ENCODE results near the gene TMEM150B. TPM values are rescaled to one million over a fixed set of nuclear protein-coding genes. Genes with fewer than 3 reads are reported as not detected.

The TMEM150B gene
- polyA plus RNA-seq, 1 of the 3 experiments (the other 2 are of a cell fraction) = not detected

DNA sequence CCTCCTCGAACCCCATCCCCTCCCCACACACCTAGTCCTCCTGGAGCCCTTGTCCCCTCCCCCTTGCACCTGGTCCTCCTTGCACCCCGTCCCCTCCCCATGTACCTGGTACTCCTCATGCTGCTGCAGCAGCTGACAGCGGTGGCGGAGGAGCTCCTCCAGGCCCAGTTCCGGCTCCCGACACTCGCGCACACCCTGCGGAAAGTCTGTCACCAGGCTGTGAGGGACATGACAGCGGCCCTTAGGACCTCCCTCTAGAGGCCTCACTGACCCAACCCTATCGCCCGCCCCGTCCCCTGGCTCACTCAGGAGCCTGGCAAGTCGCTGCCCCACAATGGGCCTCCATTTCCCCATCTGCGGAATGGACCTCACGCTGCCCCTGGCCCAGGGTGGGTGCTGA lies 60.0 kb downstream of the TMEM150B start:
- H3K27me3 ChIP-seq (ENCODE audit: insufficient read depth) = no peaks in the 10 kb centered on the region
- H3K27ac ChIP-seq (ENCODE audit: low read depth in 2 of 2, low read length in 1 of 2) = no peak overlapping the region
- no peaks in the 10 kb centered on the region for H3K9me2 ChIP-seq
- no peak overlapping the region for H3K4me2 ChIP-seq
- POLR2A ChIA-PET = no interaction called here
- H3K9me3 ChIP-seq = no peaks in the 10 kb centered on the region
- TF ChIP-seq MEF2A (IDR thresholded peaks at IDR 0.05; ENCODE audit: borderline replicate concordance, low read depth) = no peak
- TF ChIP-seq JUND (IDR thresholded peaks at IDR 0.05) = no peak
- no peak overlapping the region for H2AFZ ChIP-seq (ENCODE audit: low read depth)
- CTCF ChIA-PET = interaction anchor here (1.5 kb wide), 1 partner anchor 203 kb away, joined by 5 read pairs; no protein-coding TSS in a partner anchor
- peaks cover 1% of the 10 kb centered on the region for H3F3A ChIP-seq (replicated peaks; ENCODE audit: insufficient read depth)
- no peak overlapping the region for H3K4me3 ChIP-seq (ENCODE audit: low read depth in 2 of 2, low read length in 1 of 2)
- H3K4me1 ChIP-seq (ENCODE audit: control insufficient read depth in 1 of 2, insufficient read depth in 2 of 2, low read depth in 1 of 2, low read length in 1 of 2) = no peaks in the 10 kb centered on the region
- H3K79me2 ChIP-seq (ENCODE audit: insufficient read depth) = no peaks in the 10 kb centered on the region; the same call in 1 of the 2 replicates
- H3K9ac ChIP-seq = no peak overlapping the region
- peaks cover 2 to 4% of the 10 kb centered on the region in 2 experiments for H3K36me3 ChIP-seq (replicated peaks in 1 of 2; ENCODE audit: control insufficient read depth in 1 of 2, insufficient read depth in 2 of 2, low read length in 1 of 2)
- 95% methylated on average over 11 of the region's 16 CpGs for WGBS (ENCODE audit: low lambda C conversion rate)
- H4K20me1 ChIP-seq (ENCODE audit: insufficient read depth) = no peaks in the 10 kb centered on the region
- no peak for DNase-seq

GRCh38 chr19:55264531-55264930 lies 60.6 kb downstream of the TMEM150B start:
- Histone ChIP-seq H3K27ac (ENCODE audit: low read depth in 2 of 2, low read length in 1 of 2) (no peak overlapping the region), H3K9me2 (no peaks in the 10 kb centered on the region), H3F3A (replicated peaks; ENCODE audit: insufficient read depth) (peaks cover 2% of the 10 kb centered on the region), H3K36me3 (replicated peaks in 1 of 2; ENCODE audit: control insufficient read depth in 1 of 2, insufficient read depth in 2 of 2, low read length in 1 of 2) (peaks cover 2 to 4% of the 10 kb centered on the region in 2 experiments), H3K9ac (no peak overlapping the region), H3K27me3 (ENCODE audit: insufficient read depth) (no peaks in the 10 kb centered on the region), H3K4me3 (ENCODE audit: low read depth in 2 of 2, low read length in 1 of 2) (no peak overlapping the region), H3K9me3 (no peaks in the 10 kb centered on the region), H3K4me1 (ENCODE audit: control insufficient read depth in 1 of 2, insufficient read depth in 2 of 2, low read depth in 1 of 2, low read length in 1 of 2) (peaks cover 4 to 5% of the 10 kb centered on the region in 2 experiments; a peak in 3 of 4 replicates), H3K4me2 (no peak overlapping the region), H3K79me2 (ENCODE audit: insufficient read depth) (no peaks in the 10 kb centered on the region; the same call in 1 of the 2 replicates), H2AFZ (ENCODE audit: low read depth) (no peak overlapping the region), H4K20me1 (ENCODE audit: insufficient read depth) (no peaks in the 10 kb centered on the region)
- CTCF ChIA-PET = interaction anchor here (1.5 kb wide), 1 partner anchor 203 kb away, joined by 5 read pairs; no protein-coding TSS in a partner anchor
- 87% methylated on average over 5 of the region's 5 CpGs for whole genome bisulfite sequencing (ENCODE audit: low lambda C conversion rate)
- TF ChIP-seq POLR2AphosphoS5 (IDR thresholded peaks at IDR 0.05; ENCODE audit: low read depth, low read length) (no peak), YY1 (IDR thresholded peaks at IDR 0.05; ENCODE audit: low read depth) (no peak), FOXJ3 (CRISPR knock-in tag; IDR thresholded peaks at IDR 0.05) (no peak), GABPA (IDR thresholded peaks at IDR 0.05; ENCODE audit: low read depth) (no peak), NRF1 (IDR thresholded peaks at IDR 0.05; ENCODE audit: low read depth, low read length) (no peak), JUND (IDR thresholded peaks at IDR 0.05) (no peak), SMC3 (IDR thresholded peaks at IDR 0.05; ENCODE audit: low read depth, low read length) (no peak), USF1 (IDR thresholded peaks at IDR 0.05; ENCODE audit: borderline replicate concordance, low read depth) (no peak), FOXM1 (IDR thresholded peaks at IDR 0.05; ENCODE audit: low read depth) (no peak), EZH2phosphoT487 (IDR thresholded peaks at IDR 0.05; ENCODE audit: borderline replicate concordance, low read depth) (no peak)
- TF ChIP-seq, protein P1, sequence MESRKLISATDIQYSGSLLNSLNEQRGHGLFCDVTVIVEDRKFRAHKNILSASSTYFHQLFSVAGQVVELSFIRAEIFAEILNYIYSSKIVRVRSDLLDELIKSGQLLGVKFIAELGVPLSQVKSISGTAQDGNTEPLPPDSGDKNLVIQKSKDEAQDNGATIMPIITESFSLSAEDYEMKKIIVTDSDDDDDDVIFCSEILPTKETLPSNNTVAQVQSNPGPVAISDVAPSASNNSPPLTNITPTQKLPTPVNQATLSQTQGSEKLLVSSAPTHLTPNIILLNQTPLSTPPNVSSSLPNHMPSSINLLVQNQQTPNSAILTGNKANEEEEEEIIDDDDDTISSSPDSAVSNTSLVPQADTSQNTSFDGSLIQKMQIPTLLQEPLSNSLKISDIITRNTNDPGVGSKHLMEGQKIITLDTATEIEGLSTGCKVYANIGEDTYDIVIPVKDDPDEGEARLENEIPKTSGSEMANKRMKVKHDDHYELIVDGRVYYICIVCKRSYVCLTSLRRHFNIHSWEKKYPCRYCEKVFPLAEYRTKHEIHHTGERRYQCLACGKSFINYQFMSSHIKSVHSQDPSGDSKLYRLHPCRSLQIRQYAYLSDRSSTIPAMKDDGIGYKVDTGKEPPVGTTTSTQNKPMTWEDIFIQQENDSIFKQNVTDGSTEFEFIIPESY (IDR thresholded peaks at IDR 0.05; ENCODE audit: borderline replicate concordance, low read depth) = no peak
- no peak for DNase-seq
- POLR2A ChIA-PET = no interaction called here

Other genes starting within 250 kb of the TMEM150B start
- 9.6 and 12.9 TPM in 2 replicates for gene EPS8L1, start 249.5 kb downstream of the TMEM150B start, polyA plus RNA-seq (2012; rRNA removed)
- gene PPP1R12C, start 207.7 kb downstream of the TMEM150B start, polyA plus RNA-seq (2012; rRNA removed) = 83.9 and 87.3 TPM in 2 replicates
- gene TNNT1, start 176.1 kb downstream of the TMEM150B start, polyA plus RNA-seq (2012; rRNA removed) = 27.1 and 39.5 TPM in 2 replicates
- gene TNNI3, start 167.6 kb downstream of the TMEM150B start, polyA plus RNA-seq (2012; rRNA removed) = 9.1 and 11.4 TPM in 2 replicates
- gene DNAAF3, start 158.7 kb downstream of the TMEM150B start, polyA plus RNA-seq (2012; rRNA removed) = 2.4 and 2.5 TPM in 2 replicates
- 0.21 and 0.39 TPM in 2 replicates for gene SYT5, start 145.1 kb downstream of the TMEM150B start, polyA plus RNA-seq (2012; rRNA removed)
- gene PTPRH, start 115.8 kb downstream of the TMEM150B start, polyA plus RNA-seq (2012; rRNA removed) = 0.86 and 1.1 TPM in 2 replicates
- gene TMEM86B, start 96.6 kb downstream of the TMEM150B start, polyA plus RNA-seq (2012; rRNA removed) = 2.0 and 3.0 TPM in 2 replicates
- gene PPP6R1, start 66.3 kb downstream of the TMEM150B start, polyA plus RNA-seq (2012; rRNA removed) = 44.9 and 47.8 TPM in 2 replicates
- gene HSPBP1, start 45.2 kb downstream of the TMEM150B start, polyA plus RNA-seq (2012; rRNA removed) = 51.7 and 55.4 TPM in 2 replicates
- gene BRSK1, start 41.3 kb downstream of the TMEM150B start, polyA plus RNA-seq (2012; rRNA removed) = 32.2 and 49.7 TPM in 2 replicates
- 14.0 and 14.4 TPM in 2 replicates for gene KMT5C, start 14.5 kb upstream of the TMEM150B start, polyA plus RNA-seq (2012; rRNA removed)
- gene COX6B2, start 29.4 kb upstream of the TMEM150B start, polyA plus RNA-seq (2012; rRNA removed) = 0.58 and 0.74 TPM in 2 replicates
- not detected in 2 replicates for gene GARIN5B, start 37.9 kb upstream of the TMEM150B start, polyA plus RNA-seq (2012; rRNA removed)
- 13.2 and 16.1 TPM in 2 replicates for gene IL11, start 45.1 kb upstream of the TMEM150B start, polyA plus RNA-seq (2012; rRNA removed)
- 0.77 and 0.91 TPM in 2 replicates for gene TMEM190, start 51.5 kb upstream of the TMEM150B start, polyA plus RNA-seq (2012; rRNA removed)
- gene TMEM238, start 59.0 kb upstream of the TMEM150B start, polyA plus RNA-seq (2012; rRNA removed) = 0.08 and 0.12 TPM in 2 replicates
- gene RPL28, start 60.6 kb upstream of the TMEM150B start, polyA plus RNA-seq (2012; rRNA removed) = 2,297 and 2,368 TPM in 2 replicates
- 84.7 and 133 TPM in 2 replicates for gene UBE2S, start 82.4 kb upstream of the TMEM150B start, polyA plus RNA-seq (2012; rRNA removed)
- gene SHISA7, start 118.0 kb upstream of the TMEM150B start, polyA plus RNA-seq (2012; rRNA removed) = 0.02 TPM in 1 of 2 replicates, not detected in the other
- 60.9 and 65.4 TPM in 2 replicates for gene ISOC2, start 136.3 kb upstream of the TMEM150B start, polyA plus RNA-seq (2012; rRNA removed)
- gene C19orf85, start 139.4 kb upstream of the TMEM150B start, polyA plus RNA-seq (2012; rRNA removed) = not detected in 2 replicates
- gene ZNF628, start 151.3 kb upstream of the TMEM150B start, polyA plus RNA-seq (2012; rRNA removed) = 0.73 and 1.6 TPM in 2 replicates
- 84.4 and 89.9 TPM in 2 replicates for gene NAT14, start 159.8 kb upstream of the TMEM150B start, polyA plus RNA-seq (2012; rRNA removed)
- 2.6 and 4.9 TPM in 2 replicates for gene SSC5D, start 163.1 kb upstream of the TMEM150B start, polyA plus RNA-seq (2012; rRNA removed)
- 0.20 and 0.28 TPM in 2 replicates for gene SBK2, start 211.8 kb upstream of the TMEM150B start, polyA plus RNA-seq (2012; rRNA removed)
- 0.03 and 0.05 TPM in 2 replicates for gene SBK3, start 220.2 kb upstream of the TMEM150B start, polyA plus RNA-seq (2012; rRNA removed)